HCT116 (cell line): ENCODE results near the gene ORM1. TPM values are rescaled to one million over a fixed set of nuclear protein-coding genes. Genes with fewer than 3 reads are reported as not detected.

Experiments used
- ATAC-seq: fragments of 200-7000 bp; cut with Tn5 transposase; 2 replicates; pipeline ENCODE4 v1.9.1; 2020; ENCODE audit warnings: mild to moderate bottlenecking, moderate library complexity
- BruUV-seq: library from RNA; stranded (reverse); fragments of 400-500 nt; replicated peaks from 2 replicates; lab custom pipeline; 2021; lab: Mats Ljungman, UMichigan
- CTCF ChIA-PET: fragments of 300-600 bp; sonication (Branson Sonifier 250); formaldehyde crosslinking; loops from one replicate; lab custom pipeline; 2021; ENCODE audit warnings: antibody characterized with exemption; lab: Charles Lee
- POLR2A ChIA-PET: fragments of 300-600, 350-600 bp; sonication (Branson Sonifier 250); formaldehyde crosslinking; loops from one replicate; lab custom pipeline; 2021; ENCODE audit warnings: antibody characterized with exemption; lab: Charles Lee
- RAD21 ChIA-PET, 2 experiments: fragments of 300-600 bp; sonication (Branson Sonifier 250); formaldehyde crosslinking; loops; one replicate each; lab custom pipeline; 2023; ENCODE audit warnings: low total read pairs in 2 of 2; ENCODE audit not compliant: uncharacterized antibody in 2 of 2, unreplicated experiment in 2 of 2, low non-redundant PET in 1 of 2; lab: Charles Lee
- DNase-seq: peaks from one replicate; pipeline ENCODE4 v3.0.0-alpha.2; 2010; ENCODE audit warnings: low read depth, low spot score
- H2AFZ ChIP-seq: fragments of 200-600 bp; shearing (Covaris generic), sonication (generic); 2 replicates; pipeline ENCODE4 v1.6.1; 2017; ENCODE audit warnings: low read depth, mixed run types, mixed read lengths, antibody characterized with exemption, low read length; ENCODE audit not compliant: poor library complexity, severe bottlenecking
- H3K27ac ChIP-seq: 2 replicates; pipeline ENCODE4 v1.5.1; 2012; ENCODE audit warnings: low read depth, low read length
- H3K27me3 ChIP-seq: fragments of 200-600 bp; sonication (generic); 2 replicates; pipeline ENCODE4 v1.6.1; 2016; ENCODE audit warnings: mixed run types, low read length, mixed read lengths; ENCODE audit not compliant: insufficient read depth
- H3K36me3 ChIP-seq, 2 experiments: fragments of 200-500 bp in 1 of 2; fragments of 200-600 bp in 1 of 2; sonication (Bioruptor generic) in 1 of 2; sonication (generic) in 1 of 2; 2 replicates each; pipeline versions ENCODE4 v1.5.1 to v1.6.1; 2014 to 2016; ENCODE audit warnings: low read length in 2 of 2, inconsistent platforms in 1 of 2, mixed read lengths in 1 of 2, mixed run types in 1 of 2; ENCODE audit not compliant: insufficient read depth in 2 of 2, control insufficient read depth in 1 of 2
- H3K4me1 ChIP-seq, 2 experiments: fragments of 200-600 bp in 1 of 2; sonication (generic) in 1 of 2; 2 replicates each; pipeline versions ENCODE4 v1.5.1 to v1.6.1; 2012 to 2017; ENCODE audit warnings: low read length in 2 of 2, inconsistent platforms in 1 of 2, mild to moderate bottlenecking in 1 of 2, mixed read lengths in 1 of 2, mixed run types in 1 of 2, moderate library complexity in 1 of 2; ENCODE audit not compliant: insufficient read depth in 2 of 2, control insufficient read depth in 1 of 2
- H3K4me2 ChIP-seq: fragments of 200-600 bp; sonication (generic); 2 replicates; pipeline ENCODE4 v1.6.1; 2017; ENCODE audit warnings: mixed run types, low read length, mixed read lengths
- H3K4me3 ChIP-seq, 2 experiments: fragments of 200-600 bp in 1 of 2; sonication (generic) in 1 of 2; replicated peaks in 1 of 2; 2 replicates each; pipeline ENCODE4 v1.5.1; 2011 to 2016; ENCODE audit warnings: low read length in 2 of 2, control low read depth in 1 of 2, low read depth in 1 of 2, mild to moderate bottlenecking in 1 of 2, mixed read lengths in 1 of 2, mixed run types in 1 of 2
- H3K79me2 ChIP-seq: fragments of 200-600 bp; sonication (generic); 2 replicates; pipeline ENCODE4 v1.6.1; 2017; ENCODE audit warnings: mild to moderate bottlenecking, mixed run types, low read length, moderate library complexity, mixed read lengths; ENCODE audit not compliant: insufficient read depth
- H3K9ac ChIP-seq: fragments of 200-600 bp; sonication (generic); 2 replicates; pipeline ENCODE4 v1.6.1; 2016; ENCODE audit warnings: low read length, mixed read lengths
- H3K9me2 ChIP-seq: fragments of 200-600 bp; sonication (generic), shearing (Covaris generic); 2 replicates; pipeline ENCODE4 v1.6.1; 2017; ENCODE audit warnings: mixed run types, mild to moderate bottlenecking, moderate library complexity; ENCODE audit not compliant: insufficient read depth
- H3K9me3 ChIP-seq, 2 experiments: fragments of 200-500 bp in 1 of 2; fragments of 200-600 bp in 1 of 2; sonication (Bioruptor generic) in 1 of 2; sonication (generic) in 1 of 2; 2 replicates each; pipeline ENCODE4 v1.6.1; 2014 to 2017; ENCODE audit warnings: low read length in 2 of 2, mixed read lengths in 2 of 2, inconsistent platforms in 1 of 2, low read depth in 1 of 2, mild to moderate bottlenecking in 1 of 2, mixed run types in 1 of 2, moderate library complexity in 1 of 2; ENCODE audit not compliant: control insufficient read depth in 1 of 2, insufficient read depth in 1 of 2
- H4K20me1 ChIP-seq: fragments of 200-600 bp; sonication (generic), shearing (Covaris generic); 2 replicates; pipeline ENCODE4 v1.6.1; 2017; ENCODE audit warnings: mixed run types, mild to moderate bottlenecking, moderate library complexity; ENCODE audit not compliant: insufficient read depth
- CBX3 ChIP-seq: IDR thresholded peaks from 2 replicates; pipeline ENCODE4 v1.6.1; 2012; ENCODE audit warnings: low read depth
- CEBPB ChIP-seq: IDR thresholded peaks from 2 replicates; pipeline ENCODE4 v1.6.1; 2012; ENCODE audit warnings: low read depth
- EZH2 ChIP-seq: fragments of 200-600 bp; sonication (generic); IDR thresholded peaks from 2 replicates; pipeline ENCODE4 v1.6.1; 2017; ENCODE audit warnings: antibody characterized with exemption, mixed run types
- EZH2phosphoT487 ChIP-seq: fragments of 200-600 bp; IDR thresholded peaks from 2 replicates; pipeline ENCODE4 v1.6.1; 2018; ENCODE audit warnings: antibody characterized with exemption, borderline replicate concordance
- POLR2A ChIP-seq: IDR thresholded peaks from 2 replicates; pipeline ENCODE4 v1.7.0; 2011; ENCODE audit warnings: borderline replicate concordance; ENCODE audit not compliant: insufficient read depth, insufficient read length; ENCODE audit errors: extremely low read depth
- POLR2AphosphoS5 ChIP-seq: IDR thresholded peaks from 2 replicates; pipeline ENCODE4 v1.6.1; 2011; ENCODE audit warnings: mild to moderate bottlenecking, low read depth, low read length, moderate library complexity
- RAD21 ChIP-seq: IDR thresholded peaks from 2 replicates; pipeline ENCODE4 v1.6.1; 2012; ENCODE audit warnings: low read depth, mild to moderate bottlenecking
- TCF7L2 ChIP-seq: IDR thresholded peaks from 2 replicates; pipeline ENCODE4 v1.7.0; 2011; ENCODE audit warnings: borderline replicate concordance, inconsistent platforms; ENCODE audit not compliant: insufficient read depth, insufficient read length; ENCODE audit errors: extremely low read depth
- ZNF274 ChIP-seq: fragments of 200-500 bp; sonication (Bioruptor generic); IDR thresholded peaks from 2 replicates; pipeline ENCODE4 v1.6.1; 2014; ENCODE audit warnings: mild to moderate bottlenecking, low read depth, low read length, inconsistent platforms
- intact Hi-C: fragments of 100-400 bp; cut with micrococcal nuclease; formaldehyde crosslinking; loops from 2 replicates; pipeline ENCODE4 v1.10.0; 2022
- total RNA-seq: library from RNA; stranded (reverse); gene quantifications from one replicate; pipeline ENCODE4 v1.2.1, GENCODE V29; 2021; ENCODE audit not compliant: unreplicated experiment
- TF ChIP-seq, protein P1 (sequence below): IDR thresholded peaks from 2 replicates; pipeline ENCODE4 v1.6.1; 2012
- TF ChIP-seq, protein P2 (sequence below): IDR thresholded peaks from 2 replicates; pipeline ENCODE4 v1.6.1; 2012
- TF ChIP-seq, protein P3 (sequence below), 3 experiments: fragments of 200-600 bp in 1 of 3; sonication (generic) in 1 of 3; IDR thresholded peaks in 2 of 3; conservative IDR thresholded peaks in 1 of 3; 2 replicates each; pipeline ENCODE4 v1.5.1; 2012 to 2017; ENCODE audit warnings: low read depth in 2 of 3, low read length in 2 of 3, antibody characterized with exemption in 1 of 3, borderline replicate concordance in 1 of 3, control low read depth in 1 of 3, mild to moderate bottlenecking in 1 of 3, mixed read lengths in 1 of 3, mixed run types in 1 of 3, moderate library complexity in 1 of 3; ENCODE audit not compliant: insufficient read depth in 1 of 3
- TF ChIP-seq, protein P4 (sequence below): IDR thresholded peaks from 2 replicates; pipeline ENCODE4 v1.6.1; 2011; ENCODE audit warnings: mild to moderate bottlenecking, low read length, moderate library complexity; ENCODE audit not compliant: insufficient replicate concordance; ENCODE audit errors: extremely low read depth

The ORM1 gene
- total RNA-seq, 1 experiment from 2014 or later, result 5.6 TPM

DNA sequence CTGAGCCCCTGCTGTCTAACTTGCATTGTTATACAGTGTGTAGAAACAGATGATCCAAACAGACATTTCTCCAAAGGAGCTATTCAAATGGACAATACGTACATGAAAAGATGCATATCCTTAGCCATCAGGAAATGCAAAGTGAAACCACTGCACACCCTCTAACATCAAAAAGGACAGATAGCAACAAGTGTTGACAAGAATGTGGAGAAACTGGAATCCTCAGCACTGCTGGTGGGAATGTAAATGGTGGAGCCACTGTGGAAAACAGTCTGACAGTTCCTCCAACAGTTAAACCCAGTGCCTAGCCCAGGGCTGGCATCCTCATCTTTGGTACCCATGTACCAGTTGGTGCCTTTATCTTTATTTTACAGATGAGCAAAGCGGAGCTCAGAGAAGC lies 15.3 kb downstream of the ORM1 start:
- Histone ChIP-seq H3K9me2 (no peaks in the 10 kb centered on the region), H3K4me2 (no peak overlapping the region)
- TF ChIP-seq, protein P1, sequence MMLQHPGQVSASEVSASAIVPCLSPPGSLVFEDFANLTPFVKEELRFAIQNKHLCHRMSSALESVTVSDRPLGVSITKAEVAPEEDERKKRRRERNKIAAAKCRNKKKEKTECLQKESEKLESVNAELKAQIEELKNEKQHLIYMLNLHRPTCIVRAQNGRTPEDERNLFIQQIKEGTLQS, result no peak
- TF ChIP-seq ZNF274 (no peak), POLR2A (no peak), CBX3 (no peak), POLR2AphosphoS5 (no peak), EZH2 (no peak), RAD21 (no peak), TCF7L2 (no peak), CEBPB (no peak), EZH2phosphoT487 (no peak)
- TF ChIP-seq, protein P2, sequence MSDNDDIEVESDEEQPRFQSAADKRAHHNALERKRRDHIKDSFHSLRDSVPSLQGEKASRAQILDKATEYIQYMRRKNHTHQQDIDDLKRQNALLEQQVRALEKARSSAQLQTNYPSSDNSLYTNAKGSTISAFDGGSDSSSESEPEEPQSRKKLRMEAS, result no peak
- TF ChIP-seq, protein P3, sequence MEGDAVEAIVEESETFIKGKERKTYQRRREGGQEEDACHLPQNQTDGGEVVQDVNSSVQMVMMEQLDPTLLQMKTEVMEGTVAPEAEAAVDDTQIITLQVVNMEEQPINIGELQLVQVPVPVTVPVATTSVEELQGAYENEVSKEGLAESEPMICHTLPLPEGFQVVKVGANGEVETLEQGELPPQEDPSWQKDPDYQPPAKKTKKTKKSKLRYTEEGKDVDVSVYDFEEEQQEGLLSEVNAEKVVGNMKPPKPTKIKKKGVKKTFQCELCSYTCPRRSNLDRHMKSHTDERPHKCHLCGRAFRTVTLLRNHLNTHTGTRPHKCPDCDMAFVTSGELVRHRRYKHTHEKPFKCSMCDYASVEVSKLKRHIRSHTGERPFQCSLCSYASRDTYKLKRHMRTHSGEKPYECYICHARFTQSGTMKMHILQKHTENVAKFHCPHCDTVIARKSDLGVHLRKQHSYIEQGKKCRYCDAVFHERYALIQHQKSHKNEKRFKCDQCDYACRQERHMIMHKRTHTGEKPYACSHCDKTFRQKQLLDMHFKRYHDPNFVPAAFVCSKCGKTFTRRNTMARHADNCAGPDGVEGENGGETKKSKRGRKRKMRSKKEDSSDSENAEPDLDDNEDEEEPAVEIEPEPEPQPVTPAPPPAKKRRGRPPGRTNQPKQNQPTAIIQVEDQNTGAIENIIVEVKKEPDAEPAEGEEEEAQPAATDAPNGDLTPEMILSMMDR (IDR thresholded peaks at IDR 0.05 in 2 of 3, conservative IDR thresholded peaks at IDR 0.05 in 1 of 3; ENCODE audit: borderline replicate concordance in 1 of 3, insufficient read depth in 1 of 3, low read depth in 2 of 3, low read length in 2 of 3), result no peak
- TF ChIP-seq, protein P4, sequence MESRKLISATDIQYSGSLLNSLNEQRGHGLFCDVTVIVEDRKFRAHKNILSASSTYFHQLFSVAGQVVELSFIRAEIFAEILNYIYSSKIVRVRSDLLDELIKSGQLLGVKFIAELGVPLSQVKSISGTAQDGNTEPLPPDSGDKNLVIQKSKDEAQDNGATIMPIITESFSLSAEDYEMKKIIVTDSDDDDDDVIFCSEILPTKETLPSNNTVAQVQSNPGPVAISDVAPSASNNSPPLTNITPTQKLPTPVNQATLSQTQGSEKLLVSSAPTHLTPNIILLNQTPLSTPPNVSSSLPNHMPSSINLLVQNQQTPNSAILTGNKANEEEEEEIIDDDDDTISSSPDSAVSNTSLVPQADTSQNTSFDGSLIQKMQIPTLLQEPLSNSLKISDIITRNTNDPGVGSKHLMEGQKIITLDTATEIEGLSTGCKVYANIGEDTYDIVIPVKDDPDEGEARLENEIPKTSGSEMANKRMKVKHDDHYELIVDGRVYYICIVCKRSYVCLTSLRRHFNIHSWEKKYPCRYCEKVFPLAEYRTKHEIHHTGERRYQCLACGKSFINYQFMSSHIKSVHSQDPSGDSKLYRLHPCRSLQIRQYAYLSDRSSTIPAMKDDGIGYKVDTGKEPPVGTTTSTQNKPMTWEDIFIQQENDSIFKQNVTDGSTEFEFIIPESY, result no peak
- TF ChIP-seq, all 23 proteins: peak for 0
- H3K4me3 ChIP-seq, result no peak overlapping the region
- H3K4me1 ChIP-seq, result no peaks in the 10 kb centered on the region
- H3K79me2 ChIP-seq, result no peaks in the 10 kb centered on the region
- H4K20me1 ChIP-seq, result no peaks in the 10 kb centered on the region
- ATAC-seq (no peak), DNase-seq (no peak)
- intact Hi-C loops, result loop anchor here (5.0 kb wide), 1 partner anchor 674 kb away; no protein-coding TSS in a partner anchor
- H2AFZ ChIP-seq, result no peak overlapping the region
- H3K36me3 ChIP-seq, result no peaks in the 10 kb centered on the region
- H3K9me3 ChIP-seq, result no peaks in the 10 kb centered on the region
- H3K27me3 ChIP-seq, result no peaks in the 10 kb centered on the region
- CTCF ChIA-PET, result no interaction called here
- POLR2A ChIA-PET, result no interaction called here
- no TSS peak for BruUV-seq
- RAD21 ChIA-PET, result no interaction called here
- H3K27ac ChIP-seq, result no peak overlapping the region
- H3K9ac ChIP-seq, result no peak overlapping the region
